MCF 10A (cell line): ENCODE results near the gene CCL20. TPM values are rescaled to one million over a fixed set of nuclear protein-coding genes. Genes with fewer than 3 reads are reported as not detected.

Source experiments
- BruUV-seq: library from RNA; stranded (reverse); fragments of 400-500 nt; replicated peaks from 2 replicates; lab custom pipeline; 2021; lab: Mats Ljungman, UMichigan
- CTCF ChIA-PET: fragments of 300-600 bp; sonication (Branson Sonifier 250); formaldehyde crosslinking; extraction: SDS; loops from one replicate; lab custom pipeline; 2021; ENCODE audit warnings: antibody characterized with exemption, inconsistent platforms; lab: Yijun Ruan, JAX
- POLR2A ChIA-PET: fragments of 300-600, 350-650 bp; sonication (Branson Sonifier 250); formaldehyde crosslinking; extraction: SDS; loops from one replicate; lab custom pipeline; 2020; ENCODE audit warnings: antibody characterized with exemption, inconsistent platforms; lab: Yijun Ruan, JAX
- DNase-seq: peaks from one replicate; pipeline ENCODE4 v3.0.0-alpha.2; 2018; ENCODE audit not compliant: unreplicated experiment
- H3K27ac Mint-ChIP-seq: one replicate; pipeline ENCODE4 v1.8.0; 2022; ENCODE audit warnings: mild to moderate bottlenecking, low read depth, mixed read lengths; ENCODE audit not compliant: unreplicated experiment
- H3K27me3 Mint-ChIP-seq: one replicate; pipeline ENCODE4 v1.8.0; 2022; ENCODE audit warnings: mixed read lengths; ENCODE audit not compliant: insufficient read depth, unreplicated experiment
- H3K36me3 Mint-ChIP-seq: one replicate; pipeline ENCODE4 v1.8.0; 2022; ENCODE audit warnings: mild to moderate bottlenecking, moderate library complexity, mixed read lengths; ENCODE audit not compliant: insufficient read depth, unreplicated experiment
- H3K4me1 Mint-ChIP-seq: one replicate; pipeline ENCODE4 v1.8.0; 2022; ENCODE audit warnings: mixed read lengths; ENCODE audit not compliant: insufficient read depth, unreplicated experiment
- H3K4me3 Mint-ChIP-seq: one replicate; pipeline ENCODE4 v1.8.0; 2022; ENCODE audit warnings: mild to moderate bottlenecking, moderate library complexity, mixed read lengths; ENCODE audit not compliant: unreplicated experiment
- H3K9me3 Mint-ChIP-seq: one replicate; pipeline ENCODE4 v1.8.0; 2022; ENCODE audit warnings: mixed read lengths; ENCODE audit not compliant: unreplicated experiment
- CTCF ChIP-seq: fragments of 200-600 bp; IDR thresholded peaks from one replicate; pipeline ENCODE4 v1.8.0; 2022; ENCODE audit warnings: antibody characterized with exemption, mild to moderate bottlenecking; ENCODE audit not compliant: unreplicated experiment
- intact Hi-C: fragments of 100-400 bp; cut with micrococcal nuclease; formaldehyde crosslinking; loops from 2 replicates; pipeline ENCODE4 v1.14.1; 2022
- total RNA-seq: library from RNA; stranded (reverse); gene quantifications from 2 replicates; pipeline ENCODE4 v1.2.3, GENCODE V29; 2022

The CCL20 gene
- total RNA-seq, 1 experiment from 2014 or later, result 34.4 TPM

GRCh38 chr2:227817336-227817735 lies 3.7 kb downstream of the CCL20 start:
- Mint-ChIP-seq H3K27ac (peak overlapping the region; percentile 92), H3K4me1 (peaks cover 46% of the 10 kb centered on the region), H3K9me3 (peaks cover 14% of the 10 kb centered on the region), H3K27me3 (no peaks in the 10 kb centered on the region), H3K4me3 (peak overlapping the region; percentile 80), H3K36me3 (peaks cover 26% of the 10 kb centered on the region)
- TSS peak; percentile 72 for BruUV-seq
- intact Hi-C loops, result no loop called here
- CTCF ChIA-PET, result interaction anchor here (0.5 to 0.9 kb wide), 3 partner anchors 337 to 416 kb away, joined by 3 to 4 read pairs (median 3); no protein-coding TSS in a partner anchor
- no peak for DNase-seq
- POLR2A ChIA-PET, result interaction anchor here (0.6 to 5.8 kb wide), 7 partner anchors 21 to 440 kb away, joined by 3 to 75 read pairs (median 3); no protein-coding TSS in a partner anchor
- TF ChIP-seq CTCF, result no peak

GRCh38 chr2:227817850-227818674 lies 4.4 kb downstream of the CCL20 start:
- H3K9me3 Mint-ChIP-seq, result peaks cover 14% of the 10 kb centered on the region
- no peak for TF ChIP-seq CTCF
- H3K4me1 Mint-ChIP-seq, result peaks cover 46% of the 10 kb centered on the region
- POLR2A ChIA-PET, result interaction anchor here (0.7 to 5.8 kb wide), 12 partner anchors 12 to 926 kb away, joined by 3 to 75 read pairs (median 4); no protein-coding TSS in a partner anchor
- intact Hi-C loops, result loop anchor here (1.0 to 2.0 kb wide), 2 partner anchors 45 to 159 kb away; no protein-coding TSS in a partner anchor
- CTCF ChIA-PET, result interaction anchor here (0.7 to 1.6 kb wide), 4 partner anchors 36 to 411 kb away, joined by 3 to 4 read pairs (median 3); no protein-coding TSS in a partner anchor
- H3K27ac Mint-ChIP-seq, result peak overlapping the region; percentile 92
- BruUV-seq, result no TSS peak
- DNase-seq, result peak; percentile 100
- H3K36me3 Mint-ChIP-seq, result peaks cover 20% of the 10 kb centered on the region
- no peaks in the 10 kb centered on the region for H3K27me3 Mint-ChIP-seq
- H3K4me3 Mint-ChIP-seq, result peak overlapping the region; percentile 80

- intact Hi-C loops, result loop anchor here (1.0 to 2.0 kb wide), 2 partner anchors 44 to 160 kb away; no protein-coding TSS in a partner anchor
- Mint-ChIP-seq H3K4me1 (peaks cover 40% of the 10 kb centered on the region), H3K9me3 (peaks cover 14% of the 10 kb centered on the region), H3K27me3 (no peaks in the 10 kb centered on the region), H3K36me3 (peaks cover 19% of the 10 kb centered on the region), H3K27ac (peak overlapping the region; percentile 92), H3K4me3 (peak overlapping the region; percentile 80)
- TF ChIP-seq CTCF, result no peak
- no TSS peak for BruUV-seq
- peak; percentile 95 for DNase-seq
- CTCF ChIA-PET, result interaction anchor here (0.7 to 1.6 kb wide), 4 partner anchors 35 to 561 kb away, joined by 3 to 4 read pairs (median 3); no protein-coding TSS in a partner anchor
- POLR2A ChIA-PET, result interaction anchor here (0.7 to 5.8 kb wide), 15 partner anchors 13 to 927 kb away, joined by 3 to 75 read pairs (median 3); no protein-coding TSS in a partner anchor
These were observed 5.2 kb downstream of the CCL20 start for GRCh38 chr2:227818675-227819397.
